Measurements from ENCODE around the gene DENND1A.

DENND1A gene

GRCh38 chr9:123419721-123420591, 510.0 kb downstream of the DENND1A start:
- DNase-seq, result no peak

GRCh38 chr9:123419091-123419490, 510.8 kb downstream of the DENND1A start:
- DNase-seq, result no peak

- DNase-seq, result no peak
Observed at GRCh38 chr9:123418506-123418905, 511.4 kb downstream of the DENND1A start.

DNA sequence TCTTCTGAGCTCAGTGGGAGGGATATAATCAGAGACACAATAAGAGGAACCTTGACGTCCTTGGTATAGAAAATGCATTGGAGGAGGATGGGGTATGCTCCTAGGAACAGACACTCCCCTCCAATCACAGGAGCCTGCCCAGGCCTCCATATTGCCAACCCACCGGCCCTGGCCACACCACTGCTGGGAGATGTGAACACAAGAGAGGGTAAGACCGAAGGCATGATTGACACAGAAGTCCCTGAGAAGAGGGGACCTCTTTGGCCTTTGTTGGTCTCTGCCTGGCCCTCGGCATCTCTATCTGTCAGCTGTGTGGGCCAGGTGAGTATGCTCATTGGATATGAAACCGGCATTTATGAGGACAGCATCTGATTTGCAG, 511.9 kb downstream of the DENND1A start:
- no peak for DNase-seq

DNA sequence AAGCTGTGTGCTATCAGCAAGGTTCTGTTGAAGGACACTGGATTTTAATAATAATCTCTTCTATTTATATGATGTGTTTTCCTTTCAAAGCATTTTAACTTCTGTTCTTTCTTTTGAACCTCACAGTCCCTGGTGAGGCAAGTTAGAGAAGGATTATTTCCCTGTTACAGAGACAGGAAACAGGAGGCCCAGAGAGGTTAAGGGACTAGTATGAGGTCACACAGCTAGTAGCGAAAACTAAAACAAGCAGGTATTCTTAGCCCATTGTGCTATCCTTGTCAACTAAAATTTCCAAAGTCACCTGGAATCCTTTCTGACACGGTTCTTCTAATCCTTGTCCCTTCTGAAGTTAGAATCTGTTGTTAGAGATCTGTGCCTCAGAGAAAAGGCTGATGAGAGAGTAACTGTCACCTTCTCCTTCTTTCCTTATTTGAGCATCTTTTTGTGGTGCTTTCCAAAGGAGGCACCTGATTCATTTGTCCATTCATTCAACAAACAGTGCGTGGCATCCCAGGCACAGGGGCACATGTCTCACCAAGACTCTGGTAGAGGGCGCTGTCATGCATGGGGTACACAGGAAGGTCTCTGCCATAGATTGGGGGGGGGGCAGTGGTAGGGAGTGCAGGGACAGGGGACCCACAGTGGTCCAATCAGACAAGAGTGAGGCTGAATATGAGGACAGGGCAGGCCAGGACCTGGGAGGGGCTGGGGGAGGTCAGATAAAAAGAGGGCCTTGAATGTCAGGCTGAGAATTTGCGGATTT, 512.5 kb downstream of the DENND1A start:
- DNase-seq, result no peak

GRCh38 chr9:123416176-123416575, 513.8 kb downstream of the DENND1A start:
- DNase-seq, result no peak

GRCh38 chr9:123414936-123415930, 514.7 kb downstream of the DENND1A start:
- no peak for DNase-seq

DNA sequence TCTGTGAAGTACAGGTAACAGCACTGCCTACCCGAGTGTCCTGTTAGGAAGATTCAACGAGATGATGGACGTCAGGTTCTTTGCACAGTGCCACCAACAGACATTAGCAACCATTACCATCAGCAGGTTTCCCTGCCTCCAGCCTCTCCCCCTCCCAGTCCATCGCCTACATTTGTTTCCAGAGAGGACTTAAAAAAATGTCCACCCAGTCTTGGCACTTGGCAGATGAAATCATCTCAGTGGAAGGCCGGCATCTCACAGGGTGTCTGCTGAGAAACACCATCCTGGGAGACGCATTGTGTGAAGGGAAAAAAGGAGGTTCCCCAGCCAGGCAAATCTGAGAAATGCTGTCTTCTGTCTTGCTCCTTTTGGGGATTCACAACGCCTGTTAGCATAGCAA, 515.7 kb downstream of the DENND1A start:
- DNase-seq, result no peak

GRCh38 chr9:123412171-123412820, 517.6 kb downstream of the DENND1A start:
- no peak for DNase-seq

- DNase-seq, result no peak
Observed at GRCh38 chr9:123411636-123412035, 518.3 kb downstream of the DENND1A start.

- no peak for DNase-seq
Observed at GRCh38 chr9:123411191-123411590, 518.7 kb downstream of the DENND1A start.

DNA sequence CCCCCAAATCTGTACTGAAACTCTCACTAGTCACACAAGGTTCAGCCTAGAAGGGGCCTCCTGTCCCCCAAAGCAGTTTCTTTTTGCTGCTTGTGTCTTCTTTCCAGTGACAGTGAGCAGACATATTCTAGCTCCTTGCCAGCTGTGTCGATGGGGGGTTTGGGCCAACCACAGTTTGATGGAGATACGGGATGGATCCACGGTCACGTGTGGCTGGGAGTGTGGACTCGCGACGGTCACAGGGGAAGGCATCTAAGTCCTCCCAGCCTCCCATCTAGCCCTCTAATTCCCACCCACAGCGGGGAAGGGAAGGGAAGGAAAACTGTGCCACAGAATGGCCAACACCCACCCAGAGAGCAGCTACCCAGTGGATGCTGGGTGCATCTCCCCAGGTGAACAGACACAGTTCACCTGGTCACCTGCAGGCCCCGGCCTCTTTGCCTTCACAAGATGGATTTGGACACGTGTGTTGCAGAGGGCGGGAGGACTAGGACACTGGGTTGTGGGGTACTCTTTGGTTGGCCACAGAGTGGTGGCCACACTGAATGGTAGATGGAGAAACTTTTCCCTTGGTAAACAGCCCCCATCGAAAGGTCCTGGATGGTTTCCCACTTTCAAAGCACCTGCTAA, 519.5 kb downstream of the DENND1A start:
- no peak for DNase-seq

DNA sequence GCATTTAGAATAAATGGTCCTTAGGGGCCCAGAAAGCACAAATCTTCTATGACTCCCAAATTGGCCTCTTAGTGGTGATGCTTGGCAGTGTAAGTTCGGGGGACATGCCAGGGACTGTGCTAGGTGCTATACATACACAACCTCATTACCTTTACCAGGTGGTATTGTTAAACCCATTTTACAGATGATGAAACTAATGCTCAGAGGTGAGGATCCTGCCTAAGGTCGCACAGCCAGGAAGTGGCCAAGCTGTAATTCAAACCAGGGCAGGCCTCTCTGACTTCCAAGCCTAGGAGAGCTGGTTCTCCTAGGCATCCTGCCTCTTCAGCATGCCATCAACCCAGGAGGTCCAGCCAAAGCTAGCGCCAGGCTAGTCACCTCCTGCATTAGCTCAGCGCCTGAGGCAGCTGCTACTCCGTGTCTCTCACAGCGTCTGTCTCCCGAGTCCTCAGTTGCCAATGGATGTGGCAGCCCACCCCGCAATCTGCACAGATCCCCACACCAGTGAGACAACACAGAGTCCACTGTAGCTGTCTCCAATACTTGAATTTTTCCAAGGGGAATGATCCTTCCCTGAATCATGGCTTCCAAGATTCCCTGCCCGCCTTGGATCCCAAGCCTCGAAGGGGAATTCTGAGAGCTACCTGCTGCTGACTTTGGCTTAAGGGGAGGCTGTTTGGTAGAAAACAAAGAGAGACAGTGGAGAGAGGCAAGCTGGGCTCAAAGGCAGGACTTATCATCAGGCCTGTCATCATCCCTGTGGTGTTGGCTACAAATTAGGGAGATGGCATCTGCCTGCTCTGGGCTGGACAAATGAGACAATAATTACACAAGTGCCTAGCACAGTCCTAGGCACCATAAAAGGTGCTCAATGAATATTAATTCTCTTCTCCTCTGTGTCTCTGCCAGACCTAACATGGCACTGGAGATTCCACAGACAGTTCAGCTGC, 521.3 kb downstream of the DENND1A start:
- no peak for DNase-seq

DNA sequence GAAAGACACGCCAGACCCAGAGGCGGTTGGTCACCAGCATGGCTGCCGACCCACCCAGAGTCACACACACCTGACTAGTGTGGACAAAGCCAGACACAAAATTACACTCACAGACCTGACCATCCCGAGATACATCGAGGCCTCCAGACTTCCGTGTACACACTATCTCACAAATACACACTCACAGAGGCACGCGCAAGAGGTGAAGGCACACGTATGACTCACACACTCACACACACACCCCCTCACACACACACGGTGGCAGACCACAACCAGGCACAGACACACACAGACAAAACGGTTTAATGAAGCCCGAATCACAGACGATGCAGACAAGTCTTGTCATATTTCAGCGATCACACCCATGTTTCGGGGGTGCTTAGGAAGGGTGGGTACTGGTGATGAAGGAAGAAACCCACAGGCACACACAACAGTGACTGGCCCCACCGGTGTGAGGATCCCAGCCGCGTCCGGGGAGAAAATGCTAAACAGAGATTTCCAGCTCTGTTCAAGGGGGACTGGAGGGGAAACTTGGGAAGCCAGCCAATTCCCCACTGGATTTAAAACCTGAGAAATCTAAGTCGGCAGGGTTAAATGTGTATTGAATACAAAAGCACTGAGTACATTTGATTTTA, 522.6 kb downstream of the DENND1A start:
- DNase-seq, result peak; percentile 54

DNA sequence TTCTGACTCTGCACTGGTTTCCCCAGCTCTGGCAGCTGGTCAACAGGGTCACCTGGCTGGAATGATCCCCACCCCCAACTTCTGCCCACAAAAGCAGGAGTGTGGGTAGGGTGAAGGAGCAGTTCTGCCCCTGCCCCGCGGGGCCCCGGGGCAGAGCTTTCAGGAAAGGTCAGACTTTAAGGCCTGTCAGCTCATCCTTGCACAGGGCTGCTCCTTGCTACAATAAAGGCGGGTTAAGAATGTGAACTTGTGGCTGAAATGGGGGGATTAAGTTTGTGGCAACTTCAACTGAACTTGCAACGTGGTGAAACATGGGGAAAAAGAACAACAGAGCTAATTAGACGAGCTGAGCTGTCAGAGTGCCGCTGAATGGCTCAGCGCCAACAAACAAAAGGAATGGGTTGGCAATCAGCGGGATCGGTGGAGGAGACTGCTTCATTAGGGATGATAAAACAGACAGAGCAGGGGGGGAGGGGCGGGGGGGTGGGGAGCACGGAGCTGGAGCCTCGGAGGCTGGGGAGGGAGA, 523.2 kb downstream of the DENND1A start:
- peak; percentile 80 for DNase-seq

DNA sequence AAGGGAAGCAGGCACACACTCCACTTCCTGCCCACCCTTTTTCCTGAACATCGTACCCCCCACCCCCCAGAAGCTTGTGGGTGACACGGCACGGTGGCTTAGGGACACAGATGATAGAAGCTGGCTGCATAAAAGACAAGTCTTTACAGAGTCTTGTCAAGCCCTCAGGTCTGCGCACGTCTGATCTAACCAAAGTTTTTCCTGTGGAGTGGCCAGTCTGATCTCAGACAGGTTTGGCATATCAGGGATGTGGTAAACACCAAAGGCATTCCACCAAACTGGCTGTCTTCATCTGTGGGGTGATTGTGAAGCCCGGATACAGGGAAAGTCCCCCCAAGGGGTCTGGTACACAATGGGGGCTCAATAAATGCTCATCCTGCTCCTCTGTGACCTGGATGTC, 523.9 kb downstream of the DENND1A start:
- no peak for DNase-seq

GRCh38 chr9:123402981-123403509, 526.9 kb downstream of the DENND1A start:
- no peak for DNase-seq

DNA sequence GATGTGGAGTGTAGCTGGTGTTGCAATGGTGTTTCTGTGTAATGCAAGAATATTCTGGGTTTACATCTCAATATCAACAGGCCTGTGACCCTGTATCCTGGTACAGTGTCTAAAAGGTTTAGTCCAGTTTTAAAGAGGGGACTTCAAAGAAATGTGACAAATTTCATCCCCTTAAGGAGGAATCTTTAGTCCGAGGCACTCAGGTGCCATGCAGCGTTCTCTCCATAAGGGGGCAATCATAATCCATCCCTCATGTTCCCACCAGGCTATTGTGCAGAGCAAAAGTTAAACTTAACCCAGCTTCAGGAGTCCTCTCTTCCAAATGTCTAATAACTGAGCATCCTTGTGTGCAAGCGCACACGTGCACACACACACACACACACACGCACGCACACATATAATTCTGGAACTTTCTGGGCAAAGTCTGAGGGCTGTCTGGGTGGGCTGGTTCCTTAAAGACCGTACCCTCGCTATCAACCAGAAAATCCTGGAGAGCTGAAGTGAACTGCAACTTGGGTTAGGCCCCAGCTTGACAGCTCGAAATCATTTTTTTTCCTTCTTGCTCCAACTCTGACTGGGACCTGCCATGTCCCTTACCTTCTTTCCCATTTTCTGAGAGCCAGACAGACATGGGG, 527.9 kb downstream of the DENND1A start:
- peak; percentile 38 for DNase-seq

DNA sequence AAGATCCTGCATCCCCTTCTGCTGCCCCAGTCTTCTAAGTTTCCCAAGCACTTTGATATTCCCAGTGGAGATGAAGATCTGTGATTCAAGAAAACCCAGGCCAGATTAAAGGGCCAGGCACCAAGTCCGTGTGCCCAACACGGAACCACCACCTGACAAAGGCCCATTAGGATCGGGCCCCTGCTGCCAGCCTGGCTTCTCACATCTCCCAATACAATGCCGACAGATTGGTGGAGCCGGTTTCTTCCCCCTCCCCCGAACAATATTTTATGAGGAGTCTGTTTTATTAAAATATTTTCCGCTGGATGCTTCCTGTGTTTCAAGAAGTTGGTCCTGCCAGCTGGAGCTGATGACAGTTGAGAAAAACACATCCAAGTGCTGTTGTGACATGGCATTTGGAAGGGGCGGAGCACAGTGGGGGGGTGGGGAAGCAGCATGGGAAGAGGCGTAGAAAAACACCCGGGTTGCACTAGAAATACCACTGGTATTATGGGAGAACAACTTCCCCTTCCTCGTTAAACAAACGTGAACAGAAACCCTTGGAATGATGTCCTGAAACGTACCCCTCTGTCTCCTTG, 528.9 kb downstream of the DENND1A start:
- DNase-seq, result no peak

Data from NCI-H1105 treated with DMSO at 0.1 percent for 48 hours (cell line).